Subcutaneous adipose tissue (tissue), 4 donors: ENCODE data around the gene MFSD2A. TPM values are rescaled to one million over a fixed set of nuclear protein-coding genes. Genes with fewer than 3 reads are reported as not detected.

Source experiments
- CTCF ChIP-seq: fragments of 450-650 bp; IDR thresholded peaks from one replicate; pipeline ENCODE4 v1.5.1; 2016; ENCODE audit warnings: low read depth, mild to moderate bottlenecking, control low read depth, antibody characterized with exemption, moderate library complexity
- total RNA-seq, 4 donors: library from RNA; depleted of rRNA; stranded (reverse); fragments of >200 nt; gene quantifications; one replicate each; pipeline ENCODE4 v1.1.0, GENCODE V29; 2016

MFSD2A gene
- total RNA-seq, 4 donors from 2014 or later: 0.66 to 4.6 (median 2.6) TPM

- no peak for TF ChIP-seq CTCF
Measured at GRCh38 chr1:39964552-39964951, 9.6 kb downstream of the MFSD2A start.

GRCh38 chr1:39965044-39965443 lies 10.1 kb downstream of the MFSD2A start:
- no peak for TF ChIP-seq CTCF

GRCh38 chr1:39969048-39969447 lies 14.1 kb downstream of the MFSD2A start:
- no peak for TF ChIP-seq CTCF

GRCh38 chr1:39969531-39970270 lies 14.8 kb downstream of the MFSD2A start:
- TF ChIP-seq CTCF: no peak

GRCh38 chr1:39970274-39970673 lies 15.3 kb downstream of the MFSD2A start:
- no peak for TF ChIP-seq CTCF

GRCh38 chr1:39971138-39971537 lies 16.2 kb downstream of the MFSD2A start:
- TF ChIP-seq CTCF: no peak

- TF ChIP-seq CTCF: no peak
Measured at GRCh38 chr1:39973503-39974135, 18.7 kb downstream of the MFSD2A start.
